Lung (tissue), 12 donors: ENCODE results near the gene NPDC1. TPM values are rescaled to one million over a fixed set of nuclear protein-coding genes. Genes with fewer than 3 reads are reported as not detected.
A peak's percentile ranks its signal among the peaks of the same experiment; 100 is the strongest.

ENCODE experiments used
- ATAC-seq: fragments of 200-7000 bp; cut with Tn5 transposase; one replicate; pipeline ENCODE4 v1.9.1; 2020; ENCODE audit warnings: moderate number of reproducible peaks; ENCODE audit not compliant: insufficient read depth, low FRiP score
- DNase-seq, 3 donors: peaks; one replicate each; pipeline ENCODE4 v3.0.0-alpha.2; 2013 to 2017
- H3K27ac ChIP-seq, 2 donors: one replicate each; pipeline ENCODE4 v1.5.1; 2013; ENCODE audit warnings: mild to moderate bottlenecking in 2 of 2, moderate library complexity in 2 of 2, control low read depth in 1 of 2, inconsistent platforms in 1 of 2, low read depth in 1 of 2, low read length in 1 of 2
- H3K27me3 ChIP-seq, 3 donors: one replicate each; pipeline ENCODE4 v1.5.1; 2013; ENCODE audit warnings: low read length in 2 of 3; ENCODE audit not compliant: control insufficient read depth in 3 of 3, insufficient read depth in 3 of 3
- H3K36me3 ChIP-seq, 4 donors: one replicate each; pipeline ENCODE4 v1.5.1; 2013; ENCODE audit warnings: low read length in 4 of 4, mild to moderate bottlenecking in 1 of 4, moderate library complexity in 1 of 4; ENCODE audit not compliant: control insufficient read depth in 4 of 4, insufficient read depth in 4 of 4
- H3K4me1 ChIP-seq, 5 donors: one replicate each; pipeline ENCODE4 v1.5.1; 2013; ENCODE audit warnings: low read length in 5 of 5, mild to moderate bottlenecking in 2 of 5, moderate library complexity in 1 of 5; ENCODE audit not compliant: control insufficient read depth in 5 of 5, insufficient read depth in 5 of 5
- H3K4me3 ChIP-seq: one replicate; pipeline ENCODE4 v1.5.1; 2013; ENCODE audit warnings: mild to moderate bottlenecking, control low read depth, moderate library complexity
- H3K9ac ChIP-seq, 2 donors: one replicate each; pipeline ENCODE4 v1.5.1; 2013; ENCODE audit warnings: low read length in 2 of 2, control low read depth in 1 of 2; ENCODE audit not compliant: insufficient read depth in 1 of 2
- H3K9me3 ChIP-seq, 4 donors: one replicate each; pipeline ENCODE4 v1.5.1; 2013; ENCODE audit warnings: low read length in 3 of 4, mild to moderate bottlenecking in 1 of 4, moderate library complexity in 1 of 4; ENCODE audit not compliant: control insufficient read depth in 4 of 4, insufficient read depth in 3 of 4
- CTCF ChIP-seq: IDR thresholded peaks from 2 replicates; pipeline ENCODE4 v1.5.1; 2012; ENCODE audit warnings: mild to moderate bottlenecking; ENCODE audit errors: control extremely low read depth, extremely low read depth
- WGBS, 2 donors: extraction: QIAGEN DNeasy Blood & Tissue Kit; methylation state at CpG; one replicate each; pipeline ENCODE4 v1.1.7; 2013; 5-methylcytosine and 5-hydroxymethylcytosine counted together
- polyA plus RNA-seq, 2 donors: library from polyadenylated mRNA; stranded (reverse); fragments of 200-250 nt; gene quantifications; one replicate each; pipeline ENCODE4 v1.2.1, GENCODE V29; 2013
- total RNA-seq, 2 donors: library from RNA; depleted of rRNA in 1 of 2; stranded (reverse); fragments of >200 nt in 1 of 2; gene quantifications; one replicate each; pipeline ENCODE4 v1.2.1, GENCODE V29; 2014 to 2021
- donor health status: control.
- donor health status: control.
- donor health status: Bipolar disorder and iron deficiency.
- donor health status: healthy.
- donor health status: DM: yes; HTN: yes; CAD: no.

NPDC1 gene
- total and polyA plus RNA-seq, 4 donors = 28.7 to 99.3 (median 68.3) TPM

DNA sequence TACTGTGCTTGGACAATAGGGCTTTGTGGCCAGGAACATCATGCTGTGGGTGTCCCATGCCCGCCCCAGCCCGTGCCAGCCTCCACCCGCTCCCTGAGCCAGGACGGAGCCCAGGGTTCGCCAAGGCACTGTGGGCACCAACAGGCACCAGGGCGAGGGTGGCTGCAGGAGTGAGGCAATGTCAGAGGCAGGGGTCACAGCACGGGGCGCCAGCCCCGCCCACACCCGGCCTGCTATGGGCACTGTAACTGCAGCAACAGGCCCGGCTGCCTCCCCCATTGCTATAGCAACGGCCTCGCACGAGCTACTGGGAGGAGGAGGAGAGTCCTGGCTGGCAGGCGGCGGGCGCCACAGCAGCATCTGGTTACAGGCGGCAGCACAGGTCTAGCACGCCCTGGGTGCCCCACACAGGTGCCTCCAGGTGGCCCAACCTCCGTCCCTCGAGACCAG is 20.4 kb downstream of the NPDC1 start:
- Histone ChIP-seq H3K9me3 (no peaks in the 10 kb centered on the region), H3K4me3 (no peak overlapping the region), H3K4me1 (peaks cover 0 to 15% (median 13%) of the 10 kb centered on the region in 5 donors), H3K9ac (no peak overlapping the region), H3K27me3 (peaks cover 0 to 3% (median 0%) of the 10 kb centered on the region in 3 donors), H3K27ac (no peak overlapping the region), H3K36me3 (no peaks in the 10 kb centered on the region)
- ATAC-seq = no peak
- 80 to 84% methylated on average over 18 to 21 of the region's 21 CpGs for WGBS, 2 donors
- DNase-seq = peak; percentile 20 to 62 (median 35)
- no peak for TF ChIP-seq CTCF

DNA sequence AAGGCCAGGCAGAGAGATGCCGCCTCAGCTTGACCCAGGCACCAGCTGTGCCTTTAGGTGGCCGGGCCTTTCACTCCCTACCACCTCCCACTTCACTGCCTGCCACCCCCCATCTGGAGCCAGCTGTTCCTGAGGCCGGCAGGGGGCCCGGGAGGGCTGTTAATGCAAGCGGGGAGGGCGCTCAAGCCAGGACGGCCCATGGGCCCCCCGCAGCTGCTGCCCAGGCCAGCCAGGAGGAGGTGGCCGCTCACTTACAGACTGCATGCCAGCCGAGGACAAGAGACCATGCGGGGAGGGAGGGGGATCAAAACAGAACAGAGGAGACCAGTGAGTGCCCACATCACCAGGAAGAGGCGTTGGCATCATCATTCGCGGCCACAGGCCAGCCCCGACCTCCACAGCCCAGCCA is 22.4 kb downstream of the NPDC1 start:
- Histone ChIP-seq H3K9ac (no peak overlapping the region), H3K27me3 (no peaks in the 10 kb centered on the region), H3K27ac (no peak overlapping the region), H3K4me3 (no peak overlapping the region), H3K36me3 (peaks cover 0 to 5% (median 2%) of the 10 kb centered on the region in 4 donors), H3K9me3 (no peaks in the 10 kb centered on the region), H3K4me1 (peaks cover 0 to 10% (median 8%) of the 10 kb centered on the region in 5 donors)
- no peak for TF ChIP-seq CTCF
- ATAC-seq = no peak
- DNase-seq = no peak
- WGBS, 2 donors = 84% methylated on average over 15 of the region's 15 CpGs

- Histone ChIP-seq H3K27me3 (no peaks in the 10 kb centered on the region), H3K4me1 (peaks cover 0 to 10% (median 5%) of the 10 kb centered on the region in 5 donors), H3K9ac (no peak overlapping the region), H3K9me3 (no peaks in the 10 kb centered on the region), H3K36me3 (peaks cover 0 to 6% (median 2%) of the 10 kb centered on the region in 4 donors), H3K27ac (no peak overlapping the region), H3K4me3 (no peak overlapping the region)
- ATAC-seq = no peak
- 80 to 86% methylated on average over 7 of the region's 7 CpGs for WGBS, 2 donors
- TF ChIP-seq CTCF = no peak
- no peak for DNase-seq
Observed at GRCh38 chr9:137023157-137023556, 22.8 kb downstream of the NPDC1 start.

- ATAC-seq (no peak), DNase-seq (no peak)
- Histone ChIP-seq H3K4me1 (peaks cover 0 to 10% (median 5%) of the 10 kb centered on the region in 5 donors), H3K4me3 (no peak overlapping the region), H3K27ac (no peak overlapping the region), H3K9ac (no peak overlapping the region), H3K36me3 (peaks cover 0 to 6% (median 2%) of the 10 kb centered on the region in 4 donors), H3K27me3 (no peaks in the 10 kb centered on the region), H3K9me3 (no peaks in the 10 kb centered on the region)
- WGBS, 2 donors = 85 to 94% methylated on average over 22 to 23 of the region's 23 CpGs
- TF ChIP-seq CTCF = no peak
Observed at GRCh38 chr9:137022662-137023008, 23.3 kb downstream of the NPDC1 start.
